Aorta (tissue), 5 donors: Measurements from ENCODE around the gene JAG2. TPM values are rescaled to one million over a fixed set of nuclear protein-coding genes. Genes with fewer than 3 reads are reported as not detected.

Experiments
- ATAC-seq: fragments of 200-7000 bp; cut with Tn5 transposase; one replicate; pipeline ENCODE4 v1.9.1; 2022; ENCODE audit warnings: moderate library complexity; ENCODE audit not compliant: low FRiP score
- DNase-seq, 2 donors: peaks; one replicate each; pipeline ENCODE4 v3.0.0-alpha.2; 2020
- H3K27ac ChIP-seq, 2 donors: one replicate each; pipeline ENCODE4 v1.5.1; 2013; ENCODE audit warnings: low read length in 2 of 2, mild to moderate bottlenecking in 2 of 2, moderate library complexity in 2 of 2, control low read depth in 1 of 2, inconsistent platforms in 1 of 2, low read depth in 1 of 2
- H3K27me3 ChIP-seq, 2 donors: one replicate each; pipeline ENCODE4 v1.6.1; 2013; ENCODE audit warnings: control low read depth in 1 of 2, low read length in 1 of 2, mild to moderate bottlenecking in 1 of 2, moderate library complexity in 1 of 2; ENCODE audit not compliant: insufficient read depth in 2 of 2, control insufficient read depth in 1 of 2
- H3K36me3 ChIP-seq, 2 donors: one replicate each; pipeline ENCODE4 v1.6.1; 2013; ENCODE audit warnings: control low read depth in 1 of 2, low read length in 1 of 2, mild to moderate bottlenecking in 1 of 2; ENCODE audit not compliant: insufficient read depth in 2 of 2, control insufficient read depth in 1 of 2
- H3K4me1 ChIP-seq, 2 donors: one replicate each; pipeline ENCODE4 v1.6.1; 2013; ENCODE audit warnings: low read length in 2 of 2, control low read depth in 1 of 2, mild to moderate bottlenecking in 1 of 2, moderate library complexity in 1 of 2; ENCODE audit not compliant: insufficient read depth in 2 of 2, control insufficient read depth in 1 of 2
- H3K4me3 ChIP-seq, 2 donors: one replicate each; pipeline ENCODE4 v1.5.1; 2013; ENCODE audit warnings: low read length in 2 of 2, control low read depth in 1 of 2, mild to moderate bottlenecking in 1 of 2
- H3K9me3 ChIP-seq: one replicate; pipeline ENCODE4 v1.6.1; 2013; ENCODE audit warnings: mild to moderate bottlenecking, low read length; ENCODE audit not compliant: control insufficient read depth
- WGBS, 2 donors: extraction: QIAGEN DNeasy Blood & Tissue Kit; methylation state at CpG; one replicate each; pipeline ENCODE4 v1.1.7; 2013; 5-methylcytosine and 5-hydroxymethylcytosine counted together
- intact Hi-C, 2 donors: fragments of 100-400 bp; cut with DNase I; formaldehyde crosslinking; loops; one replicate each; pipeline versions ENCODE4 v1.14.2 to v1.15.0; 2022
- polyA plus RNA-seq, 2 donors: library from polyadenylated mRNA; stranded (reverse); fragments of 200-250 nt; gene quantifications; one replicate each; pipeline ENCODE4 v1.2.3, GENCODE V29; 2013
- total RNA-seq, 2 donors: library from RNA; stranded (reverse); fragmentation: NEBNext Ultra II Directional; extraction: Animal tissue kit (Norgen Biotek cat#: 25700); gene quantifications; one replicate each; pipeline ENCODE4 v1.2.1, GENCODE V29; 2021
- donor health status: healthy with polysubstance abuse.
- donor health status: Bipolar disorder and iron deficiency.
- donor health status: DM: no; HTN: no; CAD: no.
- donor health status: DM: no; HTN: no; CAD: no.
- donor health status: DM: yes; HTN: yes; CAD: no.

The JAG2 gene
- total and polyA plus RNA-seq, 4 donors: 0.13 to 32.1 (median 8.1) TPM

- Histone ChIP-seq H3K27ac (no peak overlapping the region), H3K27me3 (no peaks in the 10 kb centered on the region), H3K4me3 (no peak overlapping the region), H3K9me3 (peaks cover 6% of the 10 kb centered on the region), H3K36me3 (no peaks in the 10 kb centered on the region), H3K4me1 (no peaks in the 10 kb centered on the region)
- intact Hi-C loops: no loop called here
- WGBS, 2 donors: 88 to 89% methylated on average over 14 of the region's 14 CpGs
- no peak for ATAC-seq
- DNase-seq: peak; percentile 37 to 51
Measured at GRCh38 chr14:105137481-105138020, 31.0 kb downstream of the JAG2 start.

- Histone ChIP-seq H3K4me3 (no peak overlapping the region), H3K36me3 (no peaks in the 10 kb centered on the region), H3K4me1 (no peaks in the 10 kb centered on the region), H3K27me3 (no peaks in the 10 kb centered on the region), H3K27ac (no peak overlapping the region), H3K9me3 (peaks cover 6% of the 10 kb centered on the region)
- no peak for ATAC-seq
- 79 to 80% methylated on average over 50 of the region's 50 CpGs for WGBS, 2 donors
- DNase-seq: peak in 1 of 2 donors; percentile 65
- intact Hi-C loops: no loop called here
Measured at GRCh38 chr14:105136401-105137322, 31.9 kb downstream of the JAG2 start.

- intact Hi-C loops: no loop called here
- ATAC-seq (no peak), DNase-seq (peak in 1 of 2 donors; percentile 6)
- Histone ChIP-seq H3K9me3 (peaks cover 6% of the 10 kb centered on the region), H3K27ac (no peak overlapping the region), H3K4me1 (no peaks in the 10 kb centered on the region), H3K4me3 (no peak overlapping the region), H3K27me3 (no peaks in the 10 kb centered on the region), H3K36me3 (no peaks in the 10 kb centered on the region)
- 89 to 90% methylated on average over 14 of the region's 14 CpGs for whole genome bisulfite sequencing, 2 donors
Measured at GRCh38 chr14:105135700-105136395, 32.7 kb downstream of the JAG2 start.

- no peak for ATAC-seq
- no peak for DNase-seq
- Histone ChIP-seq H3K27ac (no peak overlapping the region), H3K4me1 (no peaks in the 10 kb centered on the region), H3K36me3 (no peaks in the 10 kb centered on the region), H3K27me3 (no peaks in the 10 kb centered on the region), H3K4me3 (no peak overlapping the region), H3K9me3 (no peaks in the 10 kb centered on the region)
- 57 to 69% methylated on average over 4 of the region's 4 CpGs for WGBS, 2 donors
- intact Hi-C loops: no loop called here
Measured at GRCh38 chr14:105132921-105133654, 35.5 kb downstream of the JAG2 start.

- intact Hi-C loops: no loop called here
- H3K27me3 ChIP-seq: no peaks in the 10 kb centered on the region
- no peak overlapping the region for H3K27ac ChIP-seq
- no peaks in the 10 kb centered on the region for H3K36me3 ChIP-seq
- no peak for DNase-seq
- H3K4me3 ChIP-seq: no peak overlapping the region
- H3K4me1 ChIP-seq: no peaks in the 10 kb centered on the region
- WGBS, 2 donors: 85 to 93% methylated on average over 2 of the region's 2 CpGs
- no peaks in the 10 kb centered on the region for H3K9me3 ChIP-seq
- ATAC-seq: no peak
Measured at GRCh38 chr14:105131241-105131640, 37.3 kb downstream of the JAG2 start.

GRCh38 chr14:105128059-105128458, 40.5 kb downstream of the JAG2 start:
- Histone ChIP-seq H3K36me3 (no peaks in the 10 kb centered on the region), H3K4me3 (no peak overlapping the region), H3K27me3 (no peaks in the 10 kb centered on the region), H3K9me3 (no peaks in the 10 kb centered on the region), H3K4me1 (no peaks in the 10 kb centered on the region), H3K27ac (no peak overlapping the region)
- intact Hi-C loops: no loop called here
- no peak for ATAC-seq
- 49 to 55% methylated on average over 5 of the region's 5 CpGs for WGBS, 2 donors
- DNase-seq: peak in 1 of 2 donors; percentile 33

- ATAC-seq: no peak
- Histone ChIP-seq H3K4me3 (no peak overlapping the region), H3K27me3 (no peaks in the 10 kb centered on the region), H3K4me1 (no peaks in the 10 kb centered on the region), H3K9me3 (peaks cover 3% of the 10 kb centered on the region), H3K36me3 (no peaks in the 10 kb centered on the region), H3K27ac (no peak overlapping the region)
- WGBS, 2 donors: 50 to 54% methylated on average over 9 of the region's 9 CpGs
- intact Hi-C loops: no loop called here
- peak in 1 of 2 donors; percentile 23 for DNase-seq
Measured at GRCh38 chr14:105126981-105127329, 41.6 kb downstream of the JAG2 start.

GRCh38 chr14:105126126-105126980, 42.2 kb downstream of the JAG2 start:
- H3K9me3 ChIP-seq: peaks cover 8% of the 10 kb centered on the region

More at GRCh38 chr14:105126126-105126980, 42.2 kb downstream of the JAG2 start:
- DNase-seq (peak in 1 of 2 donors; percentile 63), ATAC-seq (no peak)
- no peak overlapping the region for H3K4me3 ChIP-seq
- WGBS, 2 donors: 72 to 73% methylated on average over 22 of the region's 22 CpGs
- no peak overlapping the region for H3K27ac ChIP-seq
- intact Hi-C loops: no loop called here
- no peaks in the 10 kb centered on the region for H3K27me3 ChIP-seq
- no peaks in the 10 kb centered on the region for H3K36me3 ChIP-seq
- no peaks in the 10 kb centered on the region for H3K4me1 ChIP-seq
